Colonic mucosa (tissue), 4 donors: Measurements from ENCODE around the gene NKAIN2. TPM values are rescaled to one million over a fixed set of nuclear protein-coding genes. Genes with fewer than 3 reads are reported as not detected.

ENCODE experiments used
- DNase-seq: peaks from one replicate; pipeline ENCODE4 v3.0.0-alpha.2; 2020
- H3K27ac ChIP-seq: fragments of 200-600 bp; one replicate; pipeline ENCODE4 v1.8.0; 2021
- H3K27me3 ChIP-seq: fragments of 200-600 bp; one replicate; pipeline ENCODE4 v1.8.0; 2021
- H3K36me3 ChIP-seq: fragments of 200-600 bp; one replicate; pipeline ENCODE4 v1.8.0; 2021
- H3K4me1 ChIP-seq: fragments of 200-600 bp; one replicate; pipeline ENCODE4 v1.8.0; 2021; ENCODE audit warnings: mild to moderate bottlenecking
- H3K4me3 ChIP-seq: fragments of 200-600 bp; one replicate; pipeline ENCODE4 v1.8.0; 2021
- H3K9ac ChIP-seq, 2 donors: one replicate each; pipeline ENCODE4 v1.7.0; 2013; ENCODE audit warnings: control low read depth in 2 of 2, low read depth in 2 of 2, low read length in 2 of 2
- H3K9me3 ChIP-seq: fragments of 200-600 bp; one replicate; pipeline ENCODE4 v1.8.0; 2021
- intact Hi-C: fragments of 100-400 bp; cut with DNase I; formaldehyde crosslinking; loops from one replicate; pipeline ENCODE4 v1.14.1; 2022
- total RNA-seq, 2 donors: library from RNA; stranded (reverse); fragmentation: NEBNext Ultra II Directional in 1 of 2; extraction: Animal tissue kit (Norgen Biotek cat#: 25700) in 1 of 2; gene quantifications; one replicate each; pipeline ENCODE4 v1.2.1, GENCODE V29; 2021
- TF ChIP-seq, protein P1 (sequence below): fragments of 200-600 bp; IDR thresholded peaks from one replicate; pipeline ENCODE4 v1.8.0; 2022; ENCODE audit warnings: antibody characterized with exemption, mild to moderate bottlenecking
- donor health status: healthy.
- donor health status: DM: no; HTN: no; CAD: no.
- donor health status: DM: no; HTN: no; CAD: no.

The NKAIN2 gene
- total RNA-seq, 2 donors from 2014 or later = 0.21 TPM; not detected in 1

DNA sequence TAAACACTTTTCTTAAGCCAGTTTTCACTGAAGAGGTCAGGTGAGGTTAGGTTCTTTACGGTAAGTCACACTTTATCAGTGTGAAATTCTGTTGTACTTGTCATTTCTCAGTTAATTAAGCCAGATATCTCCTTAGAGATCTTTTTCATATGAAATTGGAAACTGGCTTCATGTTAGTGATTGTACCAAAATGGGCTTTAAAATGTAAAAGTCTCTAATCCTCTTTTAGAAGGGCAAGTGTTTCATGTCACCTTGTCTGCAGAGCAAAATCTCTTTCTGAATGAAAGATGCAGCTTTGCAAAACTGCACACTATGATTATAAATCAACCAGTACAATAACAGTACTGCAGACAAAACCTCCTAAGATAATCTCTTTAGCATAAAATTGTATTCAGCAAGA lies 949.3 kb downstream of the NKAIN2 start:
- no peak for DNase-seq
- TF ChIP-seq, protein P1, sequence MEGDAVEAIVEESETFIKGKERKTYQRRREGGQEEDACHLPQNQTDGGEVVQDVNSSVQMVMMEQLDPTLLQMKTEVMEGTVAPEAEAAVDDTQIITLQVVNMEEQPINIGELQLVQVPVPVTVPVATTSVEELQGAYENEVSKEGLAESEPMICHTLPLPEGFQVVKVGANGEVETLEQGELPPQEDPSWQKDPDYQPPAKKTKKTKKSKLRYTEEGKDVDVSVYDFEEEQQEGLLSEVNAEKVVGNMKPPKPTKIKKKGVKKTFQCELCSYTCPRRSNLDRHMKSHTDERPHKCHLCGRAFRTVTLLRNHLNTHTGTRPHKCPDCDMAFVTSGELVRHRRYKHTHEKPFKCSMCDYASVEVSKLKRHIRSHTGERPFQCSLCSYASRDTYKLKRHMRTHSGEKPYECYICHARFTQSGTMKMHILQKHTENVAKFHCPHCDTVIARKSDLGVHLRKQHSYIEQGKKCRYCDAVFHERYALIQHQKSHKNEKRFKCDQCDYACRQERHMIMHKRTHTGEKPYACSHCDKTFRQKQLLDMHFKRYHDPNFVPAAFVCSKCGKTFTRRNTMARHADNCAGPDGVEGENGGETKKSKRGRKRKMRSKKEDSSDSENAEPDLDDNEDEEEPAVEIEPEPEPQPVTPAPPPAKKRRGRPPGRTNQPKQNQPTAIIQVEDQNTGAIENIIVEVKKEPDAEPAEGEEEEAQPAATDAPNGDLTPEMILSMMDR = no peak
- Histone ChIP-seq H3K4me3 (no peak overlapping the region), H3K27me3 (no peaks in the 10 kb centered on the region), H3K9me3 (no peaks in the 10 kb centered on the region), H3K36me3 (no peaks in the 10 kb centered on the region), H3K27ac (no peak overlapping the region), H3K9ac (no peak overlapping the region), H3K4me1 (no peaks in the 10 kb centered on the region)
- intact Hi-C loops = no loop called here

- DNase-seq = no peak
- TF ChIP-seq, protein P1 = no peak
- intact Hi-C loops = no loop called here
- Histone ChIP-seq H3K9ac (no peak overlapping the region), H3K27ac (no peak overlapping the region), H3K4me1 (no peaks in the 10 kb centered on the region), H3K4me3 (no peak overlapping the region), H3K36me3 (no peaks in the 10 kb centered on the region), H3K27me3 (no peaks in the 10 kb centered on the region), H3K9me3 (no peaks in the 10 kb centered on the region)
These were observed 950.0 kb downstream of the NKAIN2 start for GRCh38 chr6:124753562-124754105.

DNA sequence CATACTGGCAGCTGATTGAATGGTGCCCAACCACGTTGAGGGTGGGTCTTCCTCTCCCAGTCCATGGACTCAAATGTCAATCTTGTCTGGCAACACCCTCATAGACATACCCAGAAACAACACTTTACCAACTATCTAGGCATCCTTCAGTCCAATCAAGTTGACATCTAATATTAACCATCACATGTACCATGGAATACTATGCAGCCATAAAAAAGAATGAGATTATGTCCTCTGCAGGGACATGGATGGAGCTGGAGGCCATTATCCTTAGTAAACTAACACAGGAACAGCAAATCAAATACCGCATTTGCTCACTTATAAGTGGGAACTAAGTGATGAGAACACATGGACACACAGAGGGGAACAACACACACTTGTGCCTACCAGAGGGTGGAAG lies 951.7 kb downstream of the NKAIN2 start:
- TF ChIP-seq, protein P1 = no peak
- DNase-seq = no peak
- Histone ChIP-seq H3K9me3 (no peaks in the 10 kb centered on the region), H3K4me1 (no peaks in the 10 kb centered on the region), H3K4me3 (no peak overlapping the region), H3K27me3 (no peaks in the 10 kb centered on the region), H3K9ac (no peak overlapping the region), H3K27ac (no peak overlapping the region), H3K36me3 (no peaks in the 10 kb centered on the region)
- intact Hi-C loops = no loop called here

- H3K4me3 ChIP-seq = no peak overlapping the region
- no peak for DNase-seq
- intact Hi-C loops = no loop called here
- H3K36me3 ChIP-seq = no peaks in the 10 kb centered on the region
- H3K4me1 ChIP-seq = no peaks in the 10 kb centered on the region
- H3K27me3 ChIP-seq = no peaks in the 10 kb centered on the region
- H3K9me3 ChIP-seq = no peaks in the 10 kb centered on the region
- TF ChIP-seq, protein P1 = no peak
- no peak overlapping the region for H3K27ac ChIP-seq
- H3K9ac ChIP-seq = no peak overlapping the region
These were observed 953.9 kb downstream of the NKAIN2 start for GRCh38 chr6:124757560-124757959.

- Histone ChIP-seq H3K9ac (no peak overlapping the region), H3K4me1 (no peaks in the 10 kb centered on the region), H3K4me3 (no peak overlapping the region), H3K9me3 (no peaks in the 10 kb centered on the region), H3K27me3 (no peaks in the 10 kb centered on the region), H3K36me3 (no peaks in the 10 kb centered on the region), H3K27ac (no peak overlapping the region)
- TF ChIP-seq, protein P1 = no peak
- intact Hi-C loops = no loop called here
- DNase-seq = no peak
These were observed 955.0 kb downstream of the NKAIN2 start for GRCh38 chr6:124758663-124759062.
